OCI-LY3 (cell line): Measurements from ENCODE around the gene RNU5D-1.
A peak's percentile ranks its signal among the peaks of the same experiment; 100 is the strongest.

Experiments used
- H2AFZ ChIP-seq: fragments of 200-600, 300-600 bp; shearing (Covaris generic); 2 replicates; pipeline ENCODE4 v1.6.0; 2014; ENCODE audit warnings: antibody characterized with exemption, low read depth, low read length
- H3K27ac ChIP-seq: fragments of 200-600, 300-600 bp; sonication (generic); 2 replicates; pipeline ENCODE4 v1.5.1; 2014; ENCODE audit warnings: mild to moderate bottlenecking, low read length, moderate library complexity, mixed read lengths
- H3K27me3 ChIP-seq: fragments of 200-600, 300-600 bp; sonication (generic); 2 replicates; pipeline ENCODE4 v1.6.1; 2014; ENCODE audit warnings: low read depth, low read length, mixed read lengths
- H3K36me3 ChIP-seq: fragments of 200-600, 300-600 bp; sonication (generic); replicated peaks from 2 replicates; pipeline ENCODE3; 2014; ENCODE audit warnings: low read depth, low read length, mixed read lengths
- H3K4me1 ChIP-seq: fragments of 300-600, 200-600 bp; sonication (generic); 2 replicates; pipeline ENCODE4 v1.6.1; 2014; ENCODE audit warnings: low read length, mixed read lengths
- H3K4me2 ChIP-seq: fragments of 200-600, 300-600 bp; sonication (generic); 2 replicates; pipeline ENCODE4 v1.6.1; 2014; ENCODE audit warnings: low read length, mixed read lengths
- H3K4me3 ChIP-seq: fragments of 300-600, 200-600 bp; sonication (generic); 2 replicates; pipeline ENCODE4 v1.5.1; 2014; ENCODE audit warnings: antibody characterized with exemption, mild to moderate bottlenecking, low read length, moderate library complexity
- H3K79me2 ChIP-seq: fragments of 300-600, 200-600 bp; shearing (Covaris generic); 2 replicates; pipeline ENCODE4 v1.6.1; 2014; ENCODE audit warnings: mild to moderate bottlenecking, low read length, mixed read lengths
- H3K9ac ChIP-seq: fragments of 300-600, 200-600 bp; shearing (Covaris generic); 2 replicates; pipeline ENCODE4 v1.6.0; 2014; ENCODE audit warnings: mild to moderate bottlenecking, low read length, moderate library complexity
- H3K9me3 ChIP-seq: fragments of 200-600, 300-600 bp; shearing (Covaris generic); 2 replicates; pipeline ENCODE4 v1.6.1; 2014; ENCODE audit warnings: low read length, mixed read lengths; ENCODE audit not compliant: insufficient read depth
- H4K20me1 ChIP-seq: fragments of 200-600, 300-600 bp; sonication (generic); 2 replicates; pipeline ENCODE4 v1.6.1; 2016; ENCODE audit warnings: low read length, mixed read lengths; ENCODE audit not compliant: insufficient read depth
- CTCF ChIP-seq: fragments of 200-600, 300-600 bp; sonication (generic); IDR thresholded peaks from 2 replicates; pipeline ENCODE4 v1.5.1; 2014; ENCODE audit warnings: antibody characterized with exemption, low read length, low read depth
- EZH2phosphoT487 ChIP-seq: fragments of 200-600 bp; shearing (Covaris generic); IDR thresholded peaks from 2 replicates; pipeline ENCODE4 v1.6.1; 2018; ENCODE audit warnings: antibody characterized with exemption, mixed run types, low read depth

RNU5D-1 gene

GRCh38 chr1:44718091-44718490 lies 12.9 kb downstream of the RNU5D-1 start:
- H3K79me2 ChIP-seq: no peaks in the 10 kb centered on the region
- peaks cover 76% of the 10 kb centered on the region for H3K4me1 ChIP-seq
- H3K4me3 ChIP-seq: no peak overlapping the region
- peak overlapping the region; percentile 23 for H3K4me2 ChIP-seq
- H4K20me1 ChIP-seq: no peaks in the 10 kb centered on the region
- H3K9ac ChIP-seq: no peak overlapping the region
- no peaks in the 10 kb centered on the region for H3K9me3 ChIP-seq
- H3K27ac ChIP-seq: no peak overlapping the region
- H3K27me3 ChIP-seq: no peaks in the 10 kb centered on the region
- TF ChIP-seq CTCF (no peak), EZH2phosphoT487 (no peak)
- no peaks in the 10 kb centered on the region for H3K36me3 ChIP-seq
- no peak overlapping the region for H2AFZ ChIP-seq

GRCh38 chr1:44717653-44718052 lies 13.3 kb downstream of the RNU5D-1 start:
- H2AFZ ChIP-seq: no peak overlapping the region
- TF ChIP-seq CTCF (no peak), EZH2phosphoT487 (no peak)
- no peak overlapping the region for H3K9ac ChIP-seq
- no peaks in the 10 kb centered on the region for H4K20me1 ChIP-seq
- 0 out of 2 replicates have a peak overlapping the region, but pooled peaks have one; percentile 2 for H3K27ac ChIP-seq
- no peaks in the 10 kb centered on the region for H3K9me3 ChIP-seq
- no peaks in the 10 kb centered on the region for H3K27me3 ChIP-seq
- H3K4me2 ChIP-seq: peak overlapping the region; percentile 23
- H3K4me1 ChIP-seq: peaks cover 77% of the 10 kb centered on the region
- no peak overlapping the region for H3K4me3 ChIP-seq
- H3K36me3 ChIP-seq: no peaks in the 10 kb centered on the region
- no peaks in the 10 kb centered on the region for H3K79me2 ChIP-seq

- H2AFZ ChIP-seq: no peak overlapping the region
Measured at GRCh38 chr1:44717156-44717555, 13.8 kb downstream of the RNU5D-1 start.

GRCh38 chr1:44714944-44715571 lies 15.9 kb downstream of the RNU5D-1 start:
- peak overlapping the region; percentile 73; the same call in 1 of the 2 replicates for H2AFZ ChIP-seq
- H3K9me3 ChIP-seq: no peaks in the 10 kb centered on the region
- H3K27ac ChIP-seq: no peak overlapping the region
- H4K20me1 ChIP-seq: no peaks in the 10 kb centered on the region
- peaks cover 62% of the 10 kb centered on the region for H3K4me1 ChIP-seq
- H3K36me3 ChIP-seq: no peaks in the 10 kb centered on the region
- peak overlapping the region; percentile 60 for H3K4me2 ChIP-seq
- no peak overlapping the region for H3K4me3 ChIP-seq
- H3K79me2 ChIP-seq: no peaks in the 10 kb centered on the region
- no peak overlapping the region for H3K9ac ChIP-seq
- TF ChIP-seq CTCF (peak; percentile 69), EZH2phosphoT487 (no peak)
- peaks cover 14% of the 10 kb centered on the region for H3K27me3 ChIP-seq

More at GRCh38 chr1:44717156-44717555, 13.8 kb downstream of the RNU5D-1 start:
- H3K4me3 ChIP-seq: no peak overlapping the region
- no peaks in the 10 kb centered on the region for H3K36me3 ChIP-seq
- H4K20me1 ChIP-seq: no peaks in the 10 kb centered on the region
- H3K9me3 ChIP-seq: no peaks in the 10 kb centered on the region
- no peak overlapping the region for H3K27ac ChIP-seq
- H3K4me1 ChIP-seq: peaks cover 75% of the 10 kb centered on the region
- no peaks in the 10 kb centered on the region for H3K79me2 ChIP-seq
- no peaks in the 10 kb centered on the region for H3K27me3 ChIP-seq
- no peak overlapping the region for H3K9ac ChIP-seq
- H3K4me2 ChIP-seq: peak overlapping the region; percentile 23
- TF ChIP-seq EZH2phosphoT487 (no peak), CTCF (no peak)
